Measurements from ENCODE around the gene SUN1.

DNA sequence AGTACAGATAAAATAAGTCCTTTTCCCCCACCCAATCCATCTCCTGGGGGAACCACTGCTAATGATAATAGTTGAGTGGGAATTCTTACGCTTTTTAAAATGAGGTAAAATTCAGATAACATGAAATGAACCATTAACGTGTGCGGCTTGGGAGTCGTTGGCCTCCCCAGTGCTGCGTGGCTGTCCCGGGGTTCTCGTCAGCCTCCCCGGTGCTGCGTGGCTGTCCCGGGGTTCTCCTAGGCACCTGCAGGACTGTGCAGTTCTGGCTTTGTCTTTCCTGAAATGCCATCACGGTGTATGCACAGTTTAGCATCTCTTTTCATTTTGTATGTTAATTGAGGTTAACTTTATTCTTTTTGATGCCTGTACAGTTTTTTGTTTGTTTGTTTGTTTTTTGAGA, 13.5 kb downstream of the SUN1 start:
- no peak for TF ChIP-seq POLR2A (IDR thresholded peaks at IDR 0.05)
- TF ChIP-seq, protein P1, sequence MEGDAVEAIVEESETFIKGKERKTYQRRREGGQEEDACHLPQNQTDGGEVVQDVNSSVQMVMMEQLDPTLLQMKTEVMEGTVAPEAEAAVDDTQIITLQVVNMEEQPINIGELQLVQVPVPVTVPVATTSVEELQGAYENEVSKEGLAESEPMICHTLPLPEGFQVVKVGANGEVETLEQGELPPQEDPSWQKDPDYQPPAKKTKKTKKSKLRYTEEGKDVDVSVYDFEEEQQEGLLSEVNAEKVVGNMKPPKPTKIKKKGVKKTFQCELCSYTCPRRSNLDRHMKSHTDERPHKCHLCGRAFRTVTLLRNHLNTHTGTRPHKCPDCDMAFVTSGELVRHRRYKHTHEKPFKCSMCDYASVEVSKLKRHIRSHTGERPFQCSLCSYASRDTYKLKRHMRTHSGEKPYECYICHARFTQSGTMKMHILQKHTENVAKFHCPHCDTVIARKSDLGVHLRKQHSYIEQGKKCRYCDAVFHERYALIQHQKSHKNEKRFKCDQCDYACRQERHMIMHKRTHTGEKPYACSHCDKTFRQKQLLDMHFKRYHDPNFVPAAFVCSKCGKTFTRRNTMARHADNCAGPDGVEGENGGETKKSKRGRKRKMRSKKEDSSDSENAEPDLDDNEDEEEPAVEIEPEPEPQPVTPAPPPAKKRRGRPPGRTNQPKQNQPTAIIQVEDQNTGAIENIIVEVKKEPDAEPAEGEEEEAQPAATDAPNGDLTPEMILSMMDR (IDR thresholded peaks at IDR 0.05) = no peak
